HepG2 (cell line): ENCODE measurements around the gene NFASC. TPM values are rescaled to one million over a fixed set of nuclear protein-coding genes. Genes with fewer than 3 reads are reported as not detected.

Experiments
- ATAC-seq: fragments of 200-7000 bp; cut with Tn5 transposase; 3 replicates; pipeline ENCODE4 v1.9.1; 2020; ENCODE audit warnings: mild to moderate bottlenecking, moderate library complexity
- BruUV-seq: library from RNA; stranded (reverse); fragments of 400-500 nt; replicated peaks from 2 replicates; lab custom pipeline; 2021; lab: Mats Ljungman, UMichigan
- CTCF ChIA-PET: fragments of 300-600 bp; formaldehyde crosslinking; extraction: SDS; loops from one replicate; lab custom pipeline; 2021; ENCODE audit warnings: low total read pairs, inconsistent platforms, low intra/inter-chr PET ratio; lab: Yijun Ruan, JAX
- POLR2A ChIA-PET: fragments of 350-600 bp; sonication (Branson Sonifier 250); formaldehyde crosslinking; loops from one replicate; lab custom pipeline; 2020; ENCODE audit warnings: antibody characterized with exemption, inconsistent platforms; lab: Yijun Ruan, JAX
- DNase-seq: peaks from one replicate; pipeline ENCODE4 v3.0.0-alpha.2; 2015; ENCODE audit warnings: low spot score
- FAIRE-seq: peaks from 3 replicates; lab custom pipeline; 2011; peaks lifted over from hg19 to GRCh38; lab: Jason Lieb, UNC
- H2AFZ ChIP-seq: one replicate; pipeline ENCODE4 v1.6.1; 2011; ENCODE audit warnings: low read length, inconsistent platforms
- H3K27ac ChIP-seq: fragments of 300-600 bp; 3 replicates; pipeline ENCODE4 v1.8.0; 2011; ENCODE audit warnings: mixed run types, mild to moderate bottlenecking, mixed read lengths, low read length, inconsistent platforms; ENCODE audit not compliant: insufficient read depth; ENCODE audit errors: extremely low read length
- H3K27me3 ChIP-seq, 2 experiments: fragments of 200-600 bp in 1 of 2; 2 replicates in 1 of 2; 3 replicates in 1 of 2; pipeline versions ENCODE4 v1.6.0 to v1.8.0; 2011; ENCODE audit warnings: low read length in 2 of 2, mild to moderate bottlenecking in 2 of 2, moderate library complexity in 2 of 2, inconsistent platforms in 1 of 2; ENCODE audit not compliant: insufficient read depth in 2 of 2, control insufficient read depth in 1 of 2
- H3K36me3 ChIP-seq, 2 experiments: fragments of 200-600 bp in 1 of 2; replicated peaks in 1 of 2; 2 replicates in 1 of 2; 3 replicates in 1 of 2; pipeline versions ENCODE4 v1.5.1 to v1.8.0; 2011; ENCODE audit warnings: low read length in 2 of 2, inconsistent platforms in 1 of 2; ENCODE audit not compliant: insufficient read depth in 2 of 2, control insufficient read depth in 1 of 2
- H3K4me1 ChIP-seq: 2 replicates; pipeline ENCODE4 v1.5.1; 2012; ENCODE audit warnings: low read length, inconsistent platforms; ENCODE audit not compliant: insufficient read depth
- H3K4me2 ChIP-seq: 2 replicates; pipeline ENCODE4 v1.6.0; 2011; ENCODE audit warnings: low read depth, low read length, inconsistent platforms
- H3K4me3 ChIP-seq, 3 experiments: fragments of 200-600 bp in 1 of 3; sonication (generic), shearing (Covaris generic) in 1 of 3; replicated peaks in 1 of 3; 2 replicates each; pipeline ENCODE4 v1.5.1; 2011 to 2016; ENCODE audit warnings: low read length in 3 of 3, inconsistent platforms in 2 of 3, low read depth in 2 of 3, mild to moderate bottlenecking in 2 of 3, control low read depth in 1 of 3, mixed read lengths in 1 of 3; ENCODE audit not compliant: insufficient read depth in 1 of 3
- H3K79me2 ChIP-seq: one replicate; pipeline ENCODE4 v1.6.1; 2011; ENCODE audit warnings: low read length, inconsistent platforms; ENCODE audit not compliant: insufficient read depth
- H3K9ac ChIP-seq: 2 replicates; pipeline ENCODE4 v1.6.0; 2011; ENCODE audit warnings: mild to moderate bottlenecking, low read depth, low read length, inconsistent platforms; ENCODE audit not compliant: insufficient read depth
- H3K9me3 ChIP-seq: 2 replicates; pipeline ENCODE4 v1.5.1; 2012; ENCODE audit warnings: mild to moderate bottlenecking, low read length
- H4K20me1 ChIP-seq: 2 replicates; pipeline ENCODE4 v1.6.0; 2011; ENCODE audit warnings: inconsistent platforms, mild to moderate bottlenecking, low read length, moderate library complexity; ENCODE audit not compliant: insufficient read depth
- CTCF ChIP-seq: sonication (generic); formaldehyde crosslinking; IDR thresholded peaks from 2 replicates; pipeline ENCODE4 v1.5.0; 2020; ENCODE audit warnings: mild to moderate bottlenecking, missing genetic modification reagents, moderate library complexity
- HNRNPLL ChIP-seq: fragments of 200-400 bp; formaldehyde crosslinking; IDR thresholded peaks from 2 replicates; pipeline ENCODE4 v1.6.1; 2017; ENCODE audit warnings: mild to moderate bottlenecking, low read depth, low read length; ENCODE audit not compliant: poor library complexity, severe bottlenecking
- NR1H2 ChIP-seq: sonication (generic); formaldehyde crosslinking; IDR thresholded peaks from 2 replicates; pipeline ENCODE4 v1.8.1; 2022; ENCODE audit warnings: low read depth, missing genetic modification reagents, borderline replicate concordance
- XRCC5 ChIP-seq: fragments of 200-400 bp; formaldehyde crosslinking; optimal IDR thresholded peaks from 2 replicates; pipeline ENCODE3; 2017; ENCODE audit warnings: mild to moderate bottlenecking, low read length
- ZBTB14 ChIP-seq: sonication (generic); formaldehyde crosslinking; IDR thresholded peaks from 2 replicates; pipeline ENCODE4 v1.4.0; 2020; ENCODE audit warnings: missing genetic modification reagents
- ZNF512B ChIP-seq: sonication (generic); formaldehyde crosslinking; IDR thresholded peaks from 2 replicates; pipeline ENCODE4 v1.5.1; 2020; ENCODE audit warnings: missing genetic modification reagents, mild to moderate bottlenecking, borderline replicate concordance
- ZNF740 ChIP-seq: sonication (generic); formaldehyde crosslinking; IDR thresholded peaks from 2 replicates; pipeline ENCODE4 v1.4.0; 2020; ENCODE audit warnings: missing genetic modification reagents
- WGBS: methylation state at CpG from one replicate; pipeline ENCODE4 v1.1.6; 2017; ENCODE audit warnings: low lambda C conversion rate; 5-methylcytosine and 5-hydroxymethylcytosine counted together
- in situ Hi-C: cut with HindIII; loops from 2 replicates; pipeline ENCODE4 v1.10.0; 2017; ENCODE audit warnings: low pct_unique_long_range_greater_than_20kb; ENCODE audit not compliant: extremely low pct_ligation_motif_present
- intact Hi-C: fragments of 100-400 bp; cut with micrococcal nuclease; formaldehyde crosslinking; loops from one replicate; pipeline ENCODE4 v1.10.0; 2022; ENCODE audit not compliant: unreplicated experiment
- polyA plus RNA-seq, 8 experiments: library from polyadenylated mRNA; depleted of rRNA in 3 of 8; stranded (reverse) in 7 of 8; unstranded in 1 of 8; fragments of >200 nt; fragmentation: Illumina TruSeq in 4 of 8; extraction: Trizol in 4 of 8; gene quantifications; 2 replicates each; pipeline versions ENCODE4 v1.2.1 to v1.2.3, GENCODE V29; 2011 to 2016; ENCODE audit warnings: low read depth in 4 of 8, missing spikeins in 1 of 8, mixed read lengths in 1 of 8; ENCODE audit not compliant: insufficient read depth in 1 of 8
- total RNA-seq, 5 experiments: library from RNA; depleted of rRNA; stranded (reverse); fragments of >200 nt; fragmentation: Illumina TruSeq; extraction: Trizol; gene quantifications; 2 replicates each; pipeline ENCODE4 v1.2.3, GENCODE V29; 2016; ENCODE audit warnings: low read depth in 1 of 5

The NFASC gene
- total and polyA plus RNA-seq, 2 of the 13 experiments (the other 11 are each of a cell fraction or from before 2014, with no cell fraction given) = not detected

- no peaks in the 10 kb centered on the region for H3K4me1 ChIP-seq
- no peak overlapping the region for H3K4me2 ChIP-seq
- H3K79me2 ChIP-seq = no peaks in the 10 kb centered on the region
- CTCF ChIA-PET = interaction anchor here (1.9 kb wide), 1 partner anchor 113 kb away, joined by 10 read pairs; no protein-coding TSS in a partner anchor
- H3K9me3 ChIP-seq = no peaks in the 10 kb centered on the region
- no TSS peak for BruUV-seq
- FAIRE-seq = no peak
- no peak overlapping the region for H3K27ac ChIP-seq
- peak; percentile 16 for DNase-seq
- no peak overlapping the region for H3K4me3 ChIP-seq
- no peaks in the 10 kb centered on the region for H4K20me1 ChIP-seq
- no peaks in the 10 kb centered on the region for H3K36me3 ChIP-seq
- in situ Hi-C loops = no loop called here
- intact Hi-C loops = no loop called here
- WGBS = 22% methylated on average over 1 of the region's 53 CpGs
- peak; percentile 83 for ATAC-seq
- TF ChIP-seq XRCC5 (peak; percentile 24), NR1H2 (CRISPR knock-in tag) (no peak), ZBTB14 (CRISPR knock-in tag) (peak; percentile 95), ZNF740 (CRISPR knock-in tag) (peak; percentile 59; the same call in 1 of the 2 replicates), ZNF512B (CRISPR knock-in tag) (no peak), HNRNPLL (peak; percentile 63), CTCF (CRISPR knock-in tag) (peak; percentile 4; the same call in 1 of the 2 replicates)
- TF ChIP-seq, all 625 proteins: peak for 5
- Histone ChIP-seq H3K9ac (no peak overlapping the region), H3K27me3 (peaks cover 5 to 23% of the 10 kb centered on the region in 2 experiments; a peak in 4 of 5 replicates), H2AFZ (no peak overlapping the region)
- POLR2A ChIA-PET = no interaction called here
Observed at GRCh38 chr1:204828352-204828850, 42.3 kb upstream of the NFASC start.
